Tibial nerve (tissue), 4 donors: ENCODE results near the gene RNF144B.

Experiments used
- CTCF ChIP-seq, 5 experiments: fragments of 200-600 bp in 3 of 5; fragments of 450-650 bp in 2 of 5; sonication (generic) in 3 of 5; IDR thresholded peaks; one replicate each; pipeline ENCODE4 v1.5.1; 2016 to 2019; ENCODE audit warnings: antibody characterized with exemption in 5 of 5, mild to moderate bottlenecking in 3 of 5, moderate library complexity in 2 of 5
- EP300 ChIP-seq, 2 donors: sonication (generic); formaldehyde crosslinking; IDR thresholded peaks; one replicate each; pipeline ENCODE4 v1.6.1; 2017; ENCODE audit warnings: antibody characterized with exemption in 2 of 2, mild to moderate bottlenecking in 1 of 2
- POLR2A ChIP-seq, 2 donors: fragments of 450-650 bp; IDR thresholded peaks; one replicate each; pipeline ENCODE4 v1.6.1; 2017; ENCODE audit warnings: antibody characterized with exemption in 2 of 2, mild to moderate bottlenecking in 2 of 2, moderate library complexity in 2 of 2

- no peak for TF ChIP-seq CTCF (IDR thresholded peaks at IDR 0.05)
- no peak for TF ChIP-seq POLR2A (IDR thresholded peaks at IDR 0.05)
- TF ChIP-seq EP300 (IDR thresholded peaks at IDR 0.05), result no peak
Observed at GRCh38 chr6:18436341-18436740, 49.2 kb downstream of the RNF144B start.
